ENCODE results near the gene ZMAT5.
"Not testable (repeated sequence)": the region's sequence is repeated elsewhere in the genome, so short reads cannot be mapped to it uniquely, and the experiment has no call there.

Gene ZMAT5

DNA sequence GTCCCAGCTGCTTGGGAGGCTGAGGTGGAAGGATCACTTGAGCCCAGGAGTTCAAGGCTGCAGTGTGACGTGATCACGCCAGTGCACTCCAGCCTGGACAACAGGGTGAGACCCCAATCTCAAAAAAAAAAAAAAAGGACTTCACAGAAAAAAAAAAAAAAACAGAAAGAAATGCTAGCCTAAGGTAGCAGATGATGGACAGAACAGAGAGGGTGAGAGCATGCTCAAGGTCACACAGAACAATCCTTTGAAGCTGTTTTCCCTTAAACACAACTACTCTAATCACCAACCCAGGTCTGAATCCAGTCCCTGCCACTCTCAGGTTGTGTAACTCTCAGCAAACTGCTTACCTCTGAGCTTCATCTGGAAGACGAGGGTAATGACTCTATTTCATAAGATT lies 9.7 kb downstream of the ZMAT5 start:
- in situ Hi-C loops (cut with MboI; ENCODE audit: low sequenced_read_pairs) = no loop called here

DNA sequence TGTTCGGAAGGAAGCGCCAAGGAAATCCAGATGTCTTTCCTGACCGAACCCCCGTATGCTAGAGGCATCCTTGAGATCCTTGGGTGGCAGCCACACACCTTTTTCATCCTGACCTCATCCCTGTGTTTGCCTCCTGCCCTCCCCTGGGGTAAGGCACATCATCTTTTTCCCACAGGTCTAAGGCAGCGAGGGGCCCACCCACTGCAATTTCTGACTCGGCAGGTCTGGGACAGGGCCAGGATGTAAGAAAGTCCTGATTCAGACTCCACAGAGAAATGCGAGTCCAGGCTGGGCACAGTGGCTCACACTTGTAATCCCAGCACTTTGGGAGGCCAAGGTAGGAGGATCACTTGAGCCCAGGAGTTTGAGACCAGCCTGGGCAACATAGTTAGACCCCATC lies 10.5 kb downstream of the ZMAT5 start:
- in situ Hi-C loops (cut with MboI; ENCODE audit: low sequenced_read_pairs) = no loop called here

- in situ Hi-C loops (cut with MboI; ENCODE audit: low sequenced_read_pairs) = no loop called here
Observed at GRCh38 chr22:29755889-29756288, 10.9 kb downstream of the ZMAT5 start.

DNA sequence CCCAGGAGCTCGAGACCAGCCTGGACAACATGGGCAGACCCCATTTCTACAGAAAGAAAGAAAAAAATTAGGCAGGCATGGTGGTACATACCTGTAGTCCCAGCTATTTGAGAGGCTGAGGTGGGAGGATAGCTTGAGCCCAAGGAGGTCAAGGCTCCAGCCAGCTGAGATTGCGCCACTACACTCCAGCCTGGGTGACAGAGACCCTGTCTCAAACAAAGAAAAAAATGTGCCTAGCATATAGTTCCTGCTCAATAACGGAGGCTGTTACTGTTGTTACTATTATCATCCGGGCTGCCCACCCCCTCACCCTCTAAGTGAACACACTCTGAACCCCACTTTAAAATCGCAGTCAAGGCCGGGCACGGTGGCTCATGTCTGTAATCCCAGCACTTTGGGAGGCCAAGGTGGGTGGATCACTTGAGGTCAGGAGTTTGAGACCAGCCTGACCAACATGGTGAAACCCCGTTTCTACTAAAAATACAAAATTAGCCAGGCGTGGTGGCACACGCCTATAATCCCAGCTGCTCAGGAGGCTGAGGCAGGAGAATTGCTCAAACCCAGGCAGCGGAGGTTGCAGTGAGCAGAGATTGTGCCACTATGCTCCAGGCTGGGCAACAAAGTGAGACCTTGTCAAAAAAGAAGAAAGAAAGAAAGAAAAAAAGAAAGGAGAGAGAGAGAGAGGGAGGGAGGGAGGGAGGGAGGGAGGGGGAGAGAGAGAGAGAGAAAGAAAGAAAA lies 12.0 kb downstream of the ZMAT5 start:
- in situ Hi-C loops (cut with MboI; ENCODE audit: low sequenced_read_pairs) = not testable (repeated sequence)

GRCh38 chr22:29753808-29754657 lies 12.8 kb downstream of the ZMAT5 start:
- in situ Hi-C loops (cut with MboI; ENCODE audit: low sequenced_read_pairs) = no loop called here

GRCh38 chr22:29751669-29752068 lies 15.1 kb downstream of the ZMAT5 start:
- in situ Hi-C loops (cut with MboI; ENCODE audit: low sequenced_read_pairs) = no loop called here

- in situ Hi-C loops (cut with MboI; ENCODE audit: low sequenced_read_pairs) = no loop called here
Observed at GRCh38 chr22:29750559-29751538, 16.0 kb downstream of the ZMAT5 start.

GRCh38 chr22:29750029-29750428 lies 16.8 kb downstream of the ZMAT5 start:
- in situ Hi-C loops (cut with MboI; ENCODE audit: low sequenced_read_pairs) = no loop called here

- in situ Hi-C loops (cut with MboI; ENCODE audit: low sequenced_read_pairs) = no loop called here
Observed at GRCh38 chr22:29748248-29748893, 18.4 kb downstream of the ZMAT5 start.

- in situ Hi-C loops (cut with MboI; ENCODE audit: low sequenced_read_pairs) = no loop called here
Observed at GRCh38 chr22:29747832-29748231, 19.0 kb downstream of the ZMAT5 start.

DNA sequence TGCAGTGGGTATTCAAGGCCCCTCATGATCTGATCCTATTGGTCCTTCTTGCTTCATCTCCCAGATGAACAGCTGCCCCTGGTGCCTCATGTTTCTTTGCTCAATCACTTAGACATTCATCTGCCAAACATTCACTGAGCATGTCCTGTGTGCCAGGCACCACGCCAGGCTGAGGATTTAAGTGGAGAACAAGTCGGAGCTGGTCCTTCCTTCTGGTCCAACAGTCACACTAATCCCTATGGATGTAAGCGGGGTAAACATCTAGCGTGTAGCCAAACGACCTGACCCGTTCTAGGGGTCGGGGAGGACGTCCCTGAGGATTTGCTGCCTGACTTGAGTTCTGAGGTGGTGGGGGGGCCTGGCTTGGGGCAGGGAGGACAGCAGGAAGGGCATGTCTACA lies 21.9 kb downstream of the ZMAT5 start:
- in situ Hi-C loops (cut with MboI; ENCODE audit: low sequenced_read_pairs) = no loop called here

GRCh38 chr22:29742326-29742725 lies 24.5 kb downstream of the ZMAT5 start:
- in situ Hi-C loops (cut with MboI; ENCODE audit: low sequenced_read_pairs) = no loop called here

GRCh38 chr22:29741926-29742325 lies 24.9 kb downstream of the ZMAT5 start:
- in situ Hi-C loops (cut with MboI; ENCODE audit: low sequenced_read_pairs) = no loop called here

- in situ Hi-C loops (cut with MboI; ENCODE audit: low sequenced_read_pairs) = no loop called here
Observed at GRCh38 chr22:29740216-29740615, 26.6 kb downstream of the ZMAT5 start.

DNA sequence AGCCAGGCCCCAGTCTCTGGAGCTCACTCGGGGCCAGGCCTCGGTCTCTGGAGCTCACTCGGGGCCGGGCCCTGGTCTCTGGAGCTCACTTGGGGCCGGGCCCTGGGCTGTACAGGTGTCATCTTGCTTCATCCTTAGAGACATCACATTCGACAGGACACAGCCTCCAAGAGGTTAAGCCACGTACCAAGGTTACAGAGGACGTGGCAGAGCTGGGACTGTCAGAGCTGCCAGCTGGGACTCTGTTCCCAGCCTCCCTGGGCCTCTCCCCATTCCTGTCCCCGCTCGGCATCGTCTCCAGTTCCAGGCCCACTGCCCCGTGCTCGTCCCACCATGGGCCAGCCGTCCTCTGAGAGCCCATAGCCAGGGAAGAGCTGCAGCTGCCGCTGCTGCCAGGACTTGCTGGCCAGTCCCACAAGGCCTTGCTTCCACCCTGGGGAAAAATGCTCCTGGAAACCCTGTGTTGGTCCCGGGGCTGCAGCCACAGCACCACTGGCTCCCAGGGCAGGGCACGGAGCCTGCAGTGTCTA lies 27.4 kb downstream of the ZMAT5 start:
- in situ Hi-C loops (cut with MboI; ENCODE audit: low sequenced_read_pairs) = no loop called here

DNA sequence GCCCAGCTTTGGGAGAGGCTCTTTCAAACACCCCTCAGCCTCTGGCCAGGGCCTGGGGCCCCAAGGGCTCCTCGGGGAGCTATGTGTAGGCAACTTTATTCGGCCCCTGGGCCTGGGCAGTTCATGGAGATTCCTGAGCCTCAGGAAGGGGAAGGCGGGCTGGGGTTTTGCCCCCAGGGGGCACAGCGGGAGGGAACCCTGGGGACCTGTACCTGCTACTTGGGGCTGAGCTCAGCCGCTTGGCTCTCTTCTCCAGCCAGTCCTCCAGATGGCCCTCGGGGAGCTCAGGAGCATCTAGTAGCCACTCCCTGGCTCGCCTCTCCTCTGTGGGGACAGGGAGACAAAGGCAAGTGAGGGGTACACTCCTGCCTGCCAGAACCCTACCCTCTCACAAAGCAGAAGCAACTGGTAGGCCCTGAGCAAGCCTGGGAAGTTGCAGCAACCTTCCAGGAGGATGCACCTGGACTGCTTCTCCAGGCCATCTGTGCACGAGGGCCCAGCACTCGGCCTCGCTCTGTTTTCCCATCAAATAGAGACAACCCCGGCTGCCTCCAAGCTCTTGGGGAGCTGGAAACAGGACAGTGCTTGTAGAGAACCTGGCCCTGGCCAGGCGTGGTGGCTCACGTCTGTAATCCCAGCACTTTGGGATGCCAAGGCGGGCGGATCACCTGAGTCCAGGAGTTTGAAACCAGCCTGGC lies 28.5 kb downstream of the ZMAT5 start:
- in situ Hi-C loops (cut with MboI; ENCODE audit: low sequenced_read_pairs) = no loop called here

DNA sequence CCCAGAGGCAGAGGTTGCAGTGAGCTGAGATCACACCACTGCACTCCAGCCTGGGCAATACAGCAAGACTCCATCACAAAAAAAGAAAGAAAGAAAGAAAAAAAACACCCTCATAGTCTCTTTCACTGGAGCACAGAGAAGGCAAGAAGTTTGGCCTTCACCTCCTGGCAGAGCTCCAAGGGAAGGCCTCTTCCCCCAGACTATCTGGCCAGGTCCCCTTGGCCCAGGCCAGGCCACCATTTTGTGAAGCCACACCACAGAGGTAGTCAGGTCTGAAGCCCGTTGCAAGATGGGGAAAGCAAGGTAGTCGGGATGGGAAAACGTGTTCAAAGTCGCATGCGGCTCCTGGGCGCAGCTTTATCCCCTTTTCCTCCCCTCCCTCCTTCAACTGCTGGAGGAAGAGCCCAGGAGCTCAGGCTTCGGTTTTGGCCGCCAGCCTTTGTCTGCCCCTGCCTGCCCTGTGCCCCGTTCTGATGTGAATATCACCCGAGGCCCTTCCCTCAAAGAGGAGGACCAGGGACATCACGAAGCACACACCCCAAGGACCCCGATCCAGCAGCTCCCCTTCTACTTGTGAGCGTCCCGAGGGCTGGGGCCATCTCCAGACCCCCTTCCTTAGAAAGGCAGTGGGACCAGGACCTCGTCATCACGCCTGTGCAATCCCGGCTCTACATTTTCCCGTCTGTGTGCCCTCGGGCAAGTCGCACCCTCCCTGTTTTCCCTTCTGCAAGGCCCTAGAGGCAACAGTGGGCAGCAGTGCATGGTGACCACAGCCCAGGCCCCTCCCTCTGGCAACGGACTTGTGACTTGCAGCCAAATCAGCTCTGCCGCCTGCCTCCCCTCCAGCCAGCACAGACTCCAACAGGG lies 29.3 kb downstream of the ZMAT5 start:
- in situ Hi-C loops (cut with MboI; ENCODE audit: low sequenced_read_pairs) = no loop called here

- in situ Hi-C loops (cut with MboI; ENCODE audit: low sequenced_read_pairs) = no loop called here
Observed at GRCh38 chr22:29735416-29735815, 31.4 kb downstream of the ZMAT5 start.

- in situ Hi-C loops (cut with MboI; ENCODE audit: low sequenced_read_pairs) = no loop called here
Observed at GRCh38 chr22:29734838-29735237, 32.0 kb downstream of the ZMAT5 start.
